ENCODE results near the gene EDNRA. TPM values are rescaled to one million over a fixed set of nuclear protein-coding genes. Genes with fewer than 3 reads are reported as not detected.
"Not testable (repeated sequence)": the region's sequence is repeated elsewhere in the genome, so short reads cannot be mapped to it uniquely, and the experiment has no call there.

Gene EDNRA
- not detected for total RNA-seq

DNA sequence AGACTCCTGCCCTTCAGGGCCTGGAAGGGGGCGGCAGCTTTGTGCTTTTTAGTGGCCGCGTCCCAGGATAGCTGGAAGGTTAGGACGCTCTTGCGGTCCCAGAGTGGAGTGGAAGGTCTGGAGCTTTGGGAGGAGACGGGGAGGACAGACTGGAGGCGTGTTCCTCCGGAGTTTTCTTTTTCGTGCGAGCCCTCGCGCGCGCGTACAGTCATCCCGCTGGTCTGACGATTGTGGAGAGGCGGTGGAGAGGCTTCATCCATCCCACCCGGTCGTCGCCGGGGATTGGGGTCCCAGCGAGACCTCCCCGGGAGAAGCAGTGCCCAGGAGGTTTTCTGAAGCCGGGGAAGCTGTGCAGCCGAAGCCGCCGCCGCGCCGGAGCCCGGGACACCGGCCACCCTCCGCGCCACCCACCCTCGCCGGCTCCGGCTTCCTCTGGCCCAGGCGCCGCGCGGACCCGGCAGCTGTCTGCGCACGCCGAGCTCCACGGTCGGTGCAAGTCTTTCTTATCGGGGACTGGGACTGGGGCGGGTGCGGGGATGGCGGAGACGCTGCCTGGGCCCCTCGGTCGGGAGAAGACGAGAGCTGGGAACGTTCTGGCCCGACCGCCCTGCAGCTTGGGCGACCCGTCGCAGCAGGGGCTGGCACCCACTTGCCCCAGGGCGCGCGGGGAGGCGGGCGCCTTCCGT is at the start of gene EDNRA:
Gene EDNRA, plus strand, starts transcription at position 207 of the 686 bp plus-strand sequence. CDS start 4,585 bp downstream, outside the sequence.
- H3K4me1 Mint-ChIP-seq: no peaks in the 10 kb centered on the region
- no peak for DNase-seq
- no peak within 1 kb of the TSS for H3K27ac Mint-ChIP-seq
- CTCF ChIA-PET: no interaction called here
- H3K27me3 Mint-ChIP-seq: peaks cover 30% of the 10 kb centered on the region
- POLR2A ChIA-PET: no interaction called here
- H3K4me3 Mint-ChIP-seq: no peak within 1 kb of the TSS
- H3K36me3 Mint-ChIP-seq (ENCODE audit: low read depth): no peaks in the 10 kb centered on the region
- no peaks in the 10 kb centered on the region for H3K9me3 Mint-ChIP-seq

- H3K36me3 Mint-ChIP-seq (ENCODE audit: low read depth); H3K4me1 Mint-ChIP-seq; DNase-seq; H3K4me3 Mint-ChIP-seq; H3K27me3 Mint-ChIP-seq; H3K27ac Mint-ChIP-seq; POLR2A ChIA-PET; CTCF ChIA-PET; H3K9me3 Mint-ChIP-seq: not testable (repeated sequence)
Observed at GRCh38 chr4:147434370-147434769, 46.5 kb upstream of the EDNRA start.

GRCh38 chr4:147440442-147440841 is 40.5 kb upstream of the EDNRA start:
- Mint-ChIP-seq H3K4me1 (no peaks in the 10 kb centered on the region), H3K9me3 (peaks cover 2% of the 10 kb centered on the region), H3K36me3 (ENCODE audit: low read depth) (no peaks in the 10 kb centered on the region), H3K4me3 (no peak overlapping the region), H3K27ac (no peak overlapping the region), H3K27me3 (no peaks in the 10 kb centered on the region)
- DNase-seq: no peak
- CTCF ChIA-PET: no interaction called here
- POLR2A ChIA-PET: no interaction called here

DNA sequence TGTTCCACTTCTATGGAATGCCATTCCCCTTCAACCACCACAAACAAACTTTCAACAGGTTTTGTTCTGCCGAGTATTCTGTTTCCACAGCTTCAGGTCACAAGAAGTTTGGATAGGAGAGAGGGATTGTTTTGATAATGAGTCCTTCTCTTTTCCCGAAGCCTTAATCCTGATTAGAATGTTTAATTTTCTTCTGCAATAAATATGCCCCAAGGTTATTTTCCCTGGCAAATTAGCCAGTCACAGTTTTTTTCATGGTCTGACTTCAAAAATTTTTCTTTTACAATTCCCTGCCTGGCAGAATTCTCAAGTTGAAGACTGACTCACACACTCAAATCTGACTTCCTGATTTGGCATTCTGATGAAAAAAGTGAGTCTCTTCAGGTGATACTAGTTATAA is 33.1 kb upstream of the EDNRA start:
- ChIA-PET CTCF (no interaction called here), POLR2A (no interaction called here)
- Mint-ChIP-seq H3K4me3 (no peak overlapping the region), H3K4me1 (no peaks in the 10 kb centered on the region), H3K27me3 (no peaks in the 10 kb centered on the region), H3K27ac (no peak overlapping the region), H3K36me3 (ENCODE audit: low read depth) (no peaks in the 10 kb centered on the region), H3K9me3 (no peaks in the 10 kb centered on the region)
- DNase-seq: no peak

GRCh38 chr4:147453561-147454141 is 27.2 kb upstream of the EDNRA start:
- H3K4me1 Mint-ChIP-seq: no peaks in the 10 kb centered on the region
- H3K4me3 Mint-ChIP-seq: no peak overlapping the region
- H3K27me3 Mint-ChIP-seq: no peaks in the 10 kb centered on the region
- H3K9me3 Mint-ChIP-seq: no peaks in the 10 kb centered on the region
- ChIA-PET POLR2A (no interaction called here), CTCF (no interaction called here)
- no peaks in the 10 kb centered on the region for H3K36me3 Mint-ChIP-seq (ENCODE audit: low read depth)
- no peak overlapping the region for H3K27ac Mint-ChIP-seq
- DNase-seq: no peak

DNA sequence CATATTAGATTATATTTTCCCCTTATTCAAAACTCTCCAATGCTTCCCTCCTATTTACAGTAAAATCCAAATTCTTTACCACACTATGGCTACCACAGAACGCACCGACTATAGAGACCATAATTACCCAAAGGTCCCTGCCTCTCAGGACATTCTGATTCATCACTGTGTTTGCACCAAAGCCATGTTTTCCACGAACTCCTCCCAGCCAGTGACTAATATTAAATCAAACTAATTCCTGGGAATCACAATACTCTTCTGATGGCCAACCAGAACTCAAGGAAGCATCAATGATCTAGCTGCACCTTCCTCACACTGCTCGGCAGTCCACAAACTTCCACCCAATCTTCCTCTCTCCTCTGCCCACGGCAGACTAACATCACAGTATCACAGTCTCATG is 24.2 kb upstream of the EDNRA start:
- H3K4me1 Mint-ChIP-seq: no peaks in the 10 kb centered on the region
- DNase-seq: no peak
- no peak overlapping the region for H3K4me3 Mint-ChIP-seq
- H3K9me3 Mint-ChIP-seq: no peaks in the 10 kb centered on the region
- H3K27ac Mint-ChIP-seq: no peak overlapping the region
- H3K36me3 Mint-ChIP-seq (ENCODE audit: low read depth): no peaks in the 10 kb centered on the region
- ChIA-PET CTCF (interaction anchor here (0.7 kb wide), 1 partner anchor 21 kb away, joined by 3 read pairs; no protein-coding TSS in a partner anchor), POLR2A (no interaction called here)
- no peaks in the 10 kb centered on the region for H3K27me3 Mint-ChIP-seq

GRCh38 chr4:147461161-147461560 is 19.7 kb upstream of the EDNRA start:
- POLR2A ChIA-PET: no interaction called here
- no peaks in the 10 kb centered on the region for H3K27me3 Mint-ChIP-seq
- DNase-seq: no peak
- no peak overlapping the region for H3K27ac Mint-ChIP-seq
- no peaks in the 10 kb centered on the region for H3K36me3 Mint-ChIP-seq (ENCODE audit: low read depth)
- H3K4me1 Mint-ChIP-seq: no peaks in the 10 kb centered on the region
- no peak overlapping the region for H3K4me3 Mint-ChIP-seq
- no peaks in the 10 kb centered on the region for H3K9me3 Mint-ChIP-seq
- CTCF ChIA-PET: no interaction called here

- POLR2A ChIA-PET: no interaction called here
- Mint-ChIP-seq H3K4me3 (no peak overlapping the region), H3K27me3 (no peaks in the 10 kb centered on the region), H3K9me3 (no peaks in the 10 kb centered on the region), H3K36me3 (ENCODE audit: low read depth) (no peaks in the 10 kb centered on the region), H3K4me1 (no peaks in the 10 kb centered on the region), H3K27ac (no peak overlapping the region)
- CTCF ChIA-PET: no interaction called here
- no peak for DNase-seq
Observed at GRCh38 chr4:147463065-147463464, 17.8 kb upstream of the EDNRA start.

GRCh38 chr4:147465461-147465860 is 15.4 kb upstream of the EDNRA start:
- no peak for DNase-seq
- ChIA-PET CTCF (interaction anchor here (0.6 kb wide), 1 partner anchor 467 kb away, joined by 3 read pairs; no protein-coding TSS in a partner anchor), POLR2A (no interaction called here)
- no peaks in the 10 kb centered on the region for H3K9me3 Mint-ChIP-seq
- no peaks in the 10 kb centered on the region for H3K4me1 Mint-ChIP-seq
- no peak overlapping the region for H3K4me3 Mint-ChIP-seq
- no peaks in the 10 kb centered on the region for H3K36me3 Mint-ChIP-seq (ENCODE audit: low read depth)
- no peaks in the 10 kb centered on the region for H3K27me3 Mint-ChIP-seq
- H3K27ac Mint-ChIP-seq: no peak overlapping the region

GRCh38 chr4:147477439-147477838 is 3.5 kb upstream of the EDNRA start:
- H3K9me3 Mint-ChIP-seq: no peaks in the 10 kb centered on the region
- no peaks in the 10 kb centered on the region for H3K36me3 Mint-ChIP-seq (ENCODE audit: low read depth)
- H3K4me3 Mint-ChIP-seq: no peak overlapping the region
- H3K4me1 Mint-ChIP-seq: no peaks in the 10 kb centered on the region
- POLR2A ChIA-PET: no interaction called here
- CTCF ChIA-PET: interaction anchor here (0.5 kb wide), 1 partner anchor 20 kb away, joined by 3 read pairs; no protein-coding TSS in a partner anchor
- H3K27ac Mint-ChIP-seq: no peak overlapping the region
- no peak for DNase-seq
- peaks cover 25% of the 10 kb centered on the region for H3K27me3 Mint-ChIP-seq

- POLR2A ChIA-PET: no interaction called here
- H3K9me3 Mint-ChIP-seq: no peaks in the 10 kb centered on the region
- no peaks in the 10 kb centered on the region for H3K36me3 Mint-ChIP-seq (ENCODE audit: low read depth)
- CTCF ChIA-PET: no interaction called here
- H3K4me1 Mint-ChIP-seq: no peaks in the 10 kb centered on the region
- H3K4me3 Mint-ChIP-seq: no peak overlapping the region
- DNase-seq: no peak
- peaks cover 28% of the 10 kb centered on the region for H3K27me3 Mint-ChIP-seq
- H3K27ac Mint-ChIP-seq: no peak overlapping the region
Observed at GRCh38 chr4:147479376-147479775, 1.5 kb upstream of the EDNRA start.

- H3K9me3 Mint-ChIP-seq: no peaks in the 10 kb centered on the region
- H3K27me3 Mint-ChIP-seq: peaks cover 27% of the 10 kb centered on the region
- DNase-seq: no peak
- no peaks in the 10 kb centered on the region for H3K36me3 Mint-ChIP-seq (ENCODE audit: low read depth)
- ChIA-PET POLR2A (no interaction called here), CTCF (no interaction called here)
- H3K4me1 Mint-ChIP-seq: no peaks in the 10 kb centered on the region
- H3K27ac Mint-ChIP-seq: no peak overlapping the region
- H3K4me3 Mint-ChIP-seq: no peak overlapping the region
Observed at GRCh38 chr4:147479786-147480185, 1.1 kb upstream of the EDNRA start.

DNA sequence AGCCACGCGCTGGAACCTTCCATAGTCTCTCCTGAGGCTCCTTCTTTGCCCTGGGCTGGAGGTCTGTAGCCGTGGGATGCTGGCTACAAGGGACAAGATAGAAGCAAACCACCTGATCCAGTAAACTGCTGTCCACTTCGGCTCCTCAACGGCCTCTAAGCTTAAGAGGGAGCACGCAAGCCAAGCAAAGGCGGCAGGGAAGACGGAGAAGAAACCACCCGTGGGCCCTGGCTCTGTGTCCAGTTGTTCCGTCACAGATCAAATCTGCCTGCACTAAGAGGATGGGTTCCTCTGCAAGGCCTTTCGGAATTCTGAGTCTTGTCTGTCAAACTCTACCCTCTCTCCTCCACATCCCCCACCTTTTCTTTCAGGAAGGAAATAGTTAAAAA is 401 bp upstream of the EDNRA start:
- POLR2A ChIA-PET: no interaction called here
- Mint-ChIP-seq H3K4me3 (no peak overlapping the region), H3K27me3 (peaks cover 30% of the 10 kb centered on the region), H3K36me3 (ENCODE audit: low read depth) (no peaks in the 10 kb centered on the region), H3K9me3 (no peaks in the 10 kb centered on the region), H3K27ac (no peak overlapping the region), H3K4me1 (no peaks in the 10 kb centered on the region)
- CTCF ChIA-PET: no interaction called here
- DNase-seq: no peak

DNA sequence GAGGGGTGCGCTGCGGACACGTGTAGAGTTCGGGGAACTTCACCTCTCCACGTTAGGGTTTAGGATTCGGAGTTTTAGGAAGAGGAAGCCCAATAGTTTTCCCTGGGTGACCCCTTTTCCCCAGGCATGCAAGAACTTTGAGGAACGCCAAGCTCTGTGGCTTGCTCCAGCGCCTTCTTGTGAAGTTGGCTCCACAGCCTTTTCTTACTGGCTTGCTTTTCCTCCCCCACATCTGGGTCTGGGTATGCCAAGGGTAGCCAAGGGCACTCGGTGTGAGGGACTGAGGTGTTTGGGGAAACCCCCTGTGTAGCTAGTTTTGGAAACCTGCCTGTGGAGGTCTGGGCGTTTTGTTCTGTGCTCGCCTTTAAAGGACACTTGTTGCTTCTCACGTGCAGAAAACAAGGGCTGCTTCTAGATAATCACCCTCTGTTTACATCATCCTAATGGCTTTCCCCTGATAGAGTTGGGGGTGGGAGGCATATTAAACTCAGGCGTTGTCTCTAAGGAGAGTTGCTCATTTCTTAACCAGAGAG is 746 bp downstream of the EDNRA start:
- ChIA-PET CTCF (no interaction called here), POLR2A (no interaction called here)
- H3K4me3 Mint-ChIP-seq: no peak overlapping the region
- peaks cover 30% of the 10 kb centered on the region for H3K27me3 Mint-ChIP-seq
- H3K27ac Mint-ChIP-seq: no peak overlapping the region
- no peaks in the 10 kb centered on the region for H3K4me1 Mint-ChIP-seq
- no peaks in the 10 kb centered on the region for H3K36me3 Mint-ChIP-seq (ENCODE audit: low read depth)
- DNase-seq: no peak
- H3K9me3 Mint-ChIP-seq: no peaks in the 10 kb centered on the region

All from activated CD4-positive, alpha-beta memory T cell treated with anti-CD3 and anti-CD28 coated beads, Interleukin-2, amount 10 ng/mL, durations not matched to agents 7 days and 5 days (primary cell).